ENCODE results near the gene NFKBIL1. TPM values are rescaled to one million over a fixed set of nuclear protein-coding genes. Genes with fewer than 3 reads are reported as not detected.

Gene NFKBIL1
- total and polyA plus RNA-seq, 4 donors = 9.8 to 29.4 (median 25.6) TPM

DNA sequence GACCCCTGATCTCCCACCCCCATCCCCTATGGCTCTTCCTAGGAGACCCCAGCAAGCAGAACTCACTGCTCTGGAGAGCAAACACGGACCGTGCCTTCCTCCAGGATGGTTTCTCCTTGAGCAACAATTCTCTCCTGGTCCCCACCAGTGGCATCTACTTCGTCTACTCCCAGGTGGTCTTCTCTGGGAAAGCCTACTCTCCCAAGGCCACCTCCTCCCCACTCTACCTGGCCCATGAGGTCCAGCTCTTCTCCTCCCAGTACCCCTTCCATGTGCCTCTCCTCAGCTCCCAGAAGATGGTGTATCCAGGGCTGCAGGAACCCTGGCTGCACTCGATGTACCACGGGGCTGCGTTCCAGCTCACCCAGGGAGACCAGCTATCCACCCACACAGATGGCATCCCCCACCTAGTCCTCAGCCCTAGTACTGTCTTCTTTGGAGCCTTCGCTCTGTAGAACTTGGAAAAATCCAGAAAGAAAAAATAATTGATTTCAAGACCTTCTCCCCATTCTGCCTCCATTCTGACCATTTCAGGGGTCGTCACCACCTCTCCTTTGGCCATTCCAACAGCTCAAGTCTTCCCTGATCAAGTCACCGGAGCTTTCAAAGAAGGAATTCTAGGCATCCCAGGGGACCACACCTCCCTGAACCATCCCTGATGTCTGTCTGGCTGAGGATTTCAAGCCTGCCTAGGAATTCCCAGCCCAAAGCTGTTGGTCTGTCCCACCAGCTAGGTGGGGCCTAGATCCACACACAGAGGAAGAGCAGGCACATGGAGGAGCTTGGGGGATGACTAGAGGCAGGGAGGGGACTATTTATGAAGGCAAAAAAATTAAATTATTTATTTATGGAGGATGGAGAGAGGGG, 26.1 kb downstream of the NFKBIL1 start:
- no peaks in the 10 kb centered on the region for H3K27me3 ChIP-seq (ENCODE audit: control insufficient read depth, insufficient read depth, low read length)
- no peaks in the 10 kb centered on the region for H3K9me3 ChIP-seq (ENCODE audit: control insufficient read depth, insufficient read depth, low read length)
- no peaks in the 10 kb centered on the region for H3K36me3 ChIP-seq (ENCODE audit: control insufficient read depth, insufficient read depth, low read length)
- no peak overlapping the region for H3K27ac ChIP-seq (ENCODE audit: low read depth, low read length)
- 86% methylated on average over 9 of the region's 9 CpGs for WGBS (ENCODE audit: insufficient coverage)
- H3K4me1 ChIP-seq (ENCODE audit: control insufficient read depth, insufficient read depth, low read length) = no peaks in the 10 kb centered on the region
- no peak overlapping the region for H3K4me3 ChIP-seq (ENCODE audit: low read depth, low read length)
- no peak for DNase-seq (ENCODE audit: low read depth in 4 of 6, low spot score in 6 of 6)

- DNase-seq (ENCODE audit: low read depth in 4 of 6, low spot score in 6 of 6) = no peak
- Histone ChIP-seq H3K4me1 (ENCODE audit: control insufficient read depth, insufficient read depth, low read length) (no peaks in the 10 kb centered on the region), H3K9me3 (ENCODE audit: control insufficient read depth, insufficient read depth, low read length) (no peaks in the 10 kb centered on the region), H3K27me3 (ENCODE audit: control insufficient read depth, insufficient read depth, low read length) (no peaks in the 10 kb centered on the region), H3K4me3 (ENCODE audit: low read depth, low read length) (no peak overlapping the region), H3K27ac (ENCODE audit: low read depth, low read length) (no peak overlapping the region), H3K36me3 (ENCODE audit: control insufficient read depth, insufficient read depth, low read length) (no peaks in the 10 kb centered on the region)
- 77% methylated on average over 14 of the region's 14 CpGs for WGBS (ENCODE audit: insufficient coverage)
Measured at GRCh38 chr6:31574106-31575061, 27.0 kb downstream of the NFKBIL1 start.

DNA sequence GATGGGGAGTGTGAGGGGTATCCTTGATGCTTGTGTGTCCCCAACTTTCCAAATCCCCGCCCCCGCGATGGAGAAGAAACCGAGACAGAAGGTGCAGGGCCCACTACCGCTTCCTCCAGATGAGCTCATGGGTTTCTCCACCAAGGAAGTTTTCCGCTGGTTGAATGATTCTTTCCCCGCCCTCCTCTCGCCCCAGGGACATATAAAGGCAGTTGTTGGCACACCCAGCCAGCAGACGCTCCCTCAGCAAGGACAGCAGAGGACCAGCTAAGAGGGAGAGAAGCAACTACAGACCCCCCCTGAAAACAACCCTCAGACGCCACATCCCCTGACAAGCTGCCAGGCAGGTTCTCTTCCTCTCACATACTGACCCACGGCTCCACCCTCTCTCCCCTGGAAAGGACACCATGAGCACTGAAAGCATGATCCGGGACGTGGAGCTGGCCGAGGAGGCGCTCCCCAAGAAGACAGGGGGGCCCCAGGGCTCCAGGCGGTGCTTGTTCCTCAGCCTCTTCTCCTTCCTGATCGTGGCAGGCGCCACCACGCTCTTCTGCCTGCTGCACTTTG, 28.0 kb downstream of the NFKBIL1 start, which contains the start of gene TNF:
Gene TNF (plus strand): TSS at position 231 of the 567 bp plus-strand sequence. CDS start 177 bp downstream, at position 408.
- no peak for DNase-seq (ENCODE audit: low read depth in 4 of 6, low spot score in 6 of 6)
- H3K36me3 ChIP-seq (ENCODE audit: control insufficient read depth, insufficient read depth, low read length) = no peaks in the 10 kb centered on the region
- H3K9me3 ChIP-seq (ENCODE audit: control insufficient read depth, insufficient read depth, low read length) = no peaks in the 10 kb centered on the region
- 66% methylated on average over 15 of the region's 19 CpGs for WGBS (ENCODE audit: insufficient coverage)
- H3K27me3 ChIP-seq (ENCODE audit: control insufficient read depth, insufficient read depth, low read length) = no peaks in the 10 kb centered on the region
- no peak within 1 kb of the TSS for H3K27ac ChIP-seq (ENCODE audit: low read depth, low read length)
- peaks cover 4% of the 10 kb centered on the region for H3K4me1 ChIP-seq (ENCODE audit: control insufficient read depth, insufficient read depth, low read length)
- no peak within 1 kb of the TSS for H3K4me3 ChIP-seq (ENCODE audit: low read depth, low read length)

- Histone ChIP-seq H3K9me3 (ENCODE audit: control insufficient read depth, insufficient read depth, low read length) (no peaks in the 10 kb centered on the region), H3K4me3 (ENCODE audit: low read depth, low read length) (no peak overlapping the region), H3K36me3 (ENCODE audit: control insufficient read depth, insufficient read depth, low read length) (no peaks in the 10 kb centered on the region), H3K27ac (ENCODE audit: low read depth, low read length) (no peak overlapping the region), H3K4me1 (ENCODE audit: control insufficient read depth, insufficient read depth, low read length) (peaks cover 9% of the 10 kb centered on the region), H3K27me3 (ENCODE audit: control insufficient read depth, insufficient read depth, low read length) (peaks cover 2% of the 10 kb centered on the region)
- WGBS (ENCODE audit: insufficient coverage) = 74% methylated on average over 5 of the region's 8 CpGs
- DNase-seq (ENCODE audit: low read depth in 4 of 6, low spot score in 6 of 6) = no peak
Measured at GRCh38 chr6:31575952-31576685, 28.7 kb downstream of the NFKBIL1 start.

DNA sequence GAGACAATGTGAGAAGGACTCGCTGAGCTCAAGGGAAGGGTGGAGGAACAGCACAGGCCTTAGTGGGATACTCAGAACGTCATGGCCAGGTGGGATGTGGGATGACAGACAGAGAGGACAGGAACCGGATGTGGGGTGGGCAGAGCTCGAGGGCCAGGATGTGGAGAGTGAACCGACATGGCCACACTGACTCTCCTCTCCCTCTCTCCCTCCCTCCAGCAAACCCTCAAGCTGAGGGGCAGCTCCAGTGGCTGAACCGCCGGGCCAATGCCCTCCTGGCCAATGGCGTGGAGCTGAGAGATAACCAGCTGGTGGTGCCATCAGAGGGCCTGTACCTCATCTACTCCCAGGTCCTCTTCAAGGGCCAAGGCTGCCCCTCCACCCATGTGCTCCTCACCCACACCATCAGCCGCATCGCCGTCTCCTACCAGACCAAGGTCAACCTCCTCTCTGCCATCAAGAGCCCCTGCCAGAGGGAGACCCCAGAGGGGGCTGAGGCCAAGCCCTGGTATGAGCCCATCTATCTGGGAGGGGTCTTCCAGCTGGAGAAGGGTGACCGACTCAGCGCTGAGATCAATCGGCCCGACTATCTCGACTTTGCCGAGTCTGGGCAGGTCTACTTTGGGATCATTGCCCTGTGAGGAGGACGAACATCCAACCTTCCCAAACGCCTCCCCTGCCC, 29.6 kb downstream of the NFKBIL1 start:
- no peaks in the 10 kb centered on the region for H3K36me3 ChIP-seq (ENCODE audit: control insufficient read depth, insufficient read depth, low read length)
- no peak overlapping the region for H3K4me3 ChIP-seq (ENCODE audit: low read depth, low read length)
- H3K27me3 ChIP-seq (ENCODE audit: control insufficient read depth, insufficient read depth, low read length) = peaks cover 2% of the 10 kb centered on the region
- DNase-seq (ENCODE audit: low read depth in 4 of 6, low spot score in 6 of 6) = no peak
- H3K9me3 ChIP-seq (ENCODE audit: control insufficient read depth, insufficient read depth, low read length) = no peaks in the 10 kb centered on the region
- no peak overlapping the region for H3K27ac ChIP-seq (ENCODE audit: low read depth, low read length)
- peaks cover 18% of the 10 kb centered on the region for H3K4me1 ChIP-seq (ENCODE audit: control insufficient read depth, insufficient read depth, low read length)
- 89% methylated on average over 14 of the region's 19 CpGs for WGBS (ENCODE audit: insufficient coverage)

- Histone ChIP-seq H3K36me3 (ENCODE audit: control insufficient read depth, insufficient read depth, low read length) (no peaks in the 10 kb centered on the region), H3K27me3 (ENCODE audit: control insufficient read depth, insufficient read depth, low read length) (peaks cover 2% of the 10 kb centered on the region)
- no peak for DNase-seq (ENCODE audit: low read depth in 4 of 6, low spot score in 6 of 6)
Measured at GRCh38 chr6:31577579-31577966, 30.2 kb downstream of the NFKBIL1 start.

DNA sequence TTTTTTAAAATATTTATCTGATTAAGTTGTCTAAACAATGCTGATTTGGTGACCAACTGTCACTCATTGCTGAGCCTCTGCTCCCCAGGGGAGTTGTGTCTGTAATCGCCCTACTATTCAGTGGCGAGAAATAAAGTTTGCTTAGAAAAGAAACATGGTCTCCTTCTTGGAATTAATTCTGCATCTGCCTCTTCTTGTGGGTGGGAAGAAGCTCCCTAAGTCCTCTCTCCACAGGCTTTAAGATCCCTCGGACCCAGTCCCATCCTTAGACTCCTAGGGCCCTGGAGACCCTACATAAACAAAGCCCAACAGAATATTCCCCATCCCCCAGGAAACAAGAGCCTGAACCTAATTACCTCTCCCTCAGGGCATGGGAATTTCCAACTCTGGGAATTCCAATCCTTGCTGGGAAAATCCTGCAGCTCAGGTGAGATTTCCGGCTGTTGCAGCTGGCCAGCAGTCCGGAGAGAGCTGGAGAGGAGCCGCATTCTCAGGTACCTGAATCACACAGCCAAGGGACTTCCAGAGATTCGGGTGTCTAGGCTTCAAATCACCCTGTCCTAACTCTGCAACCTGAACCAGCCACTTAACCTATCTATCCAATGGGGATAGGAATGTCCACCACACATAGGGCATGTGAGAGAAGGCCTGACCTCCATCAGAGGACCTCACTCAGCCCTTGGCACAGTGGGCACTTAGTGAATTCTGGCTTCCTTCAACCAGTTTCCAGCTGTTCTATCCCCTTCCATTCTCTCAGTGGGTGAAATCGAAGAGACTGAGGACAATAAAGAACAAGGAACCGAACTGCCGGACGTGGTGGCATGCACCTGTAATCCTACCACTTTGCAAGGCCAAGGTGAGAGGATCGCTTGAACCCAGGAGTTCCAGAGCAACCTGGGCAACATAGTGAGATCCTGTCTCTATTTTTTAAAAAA, 31.0 kb downstream of the NFKBIL1 start:
- peaks cover 2% of the 10 kb centered on the region for H3K27me3 ChIP-seq (ENCODE audit: control insufficient read depth, insufficient read depth, low read length)
- no peak overlapping the region for H3K27ac ChIP-seq (ENCODE audit: low read depth, low read length)
- H3K9me3 ChIP-seq (ENCODE audit: control insufficient read depth, insufficient read depth, low read length) = no peaks in the 10 kb centered on the region
- WGBS (ENCODE audit: insufficient coverage) = 81% methylated on average over 9 of the region's 12 CpGs
- H3K4me1 ChIP-seq (ENCODE audit: control insufficient read depth, insufficient read depth, low read length) = peaks cover 22% of the 10 kb centered on the region
- no peaks in the 10 kb centered on the region for H3K36me3 ChIP-seq (ENCODE audit: control insufficient read depth, insufficient read depth, low read length)
- H3K4me3 ChIP-seq (ENCODE audit: low read depth, low read length) = no peak overlapping the region
- DNase-seq (ENCODE audit: low read depth in 4 of 6, low spot score in 6 of 6) = no peak

More at GRCh38 chr6:31577579-31577966, 30.2 kb downstream of the NFKBIL1 start:
- WGBS (ENCODE audit: insufficient coverage) = 92% methylated on average over 2 of the region's 3 CpGs
- H3K27ac ChIP-seq (ENCODE audit: low read depth, low read length) = no peak overlapping the region
- no peaks in the 10 kb centered on the region for H3K9me3 ChIP-seq (ENCODE audit: control insufficient read depth, insufficient read depth, low read length)
- H3K4me1 ChIP-seq (ENCODE audit: control insufficient read depth, insufficient read depth, low read length) = peaks cover 22% of the 10 kb centered on the region
- H3K4me3 ChIP-seq (ENCODE audit: low read depth, low read length) = no peak overlapping the region

DNA sequence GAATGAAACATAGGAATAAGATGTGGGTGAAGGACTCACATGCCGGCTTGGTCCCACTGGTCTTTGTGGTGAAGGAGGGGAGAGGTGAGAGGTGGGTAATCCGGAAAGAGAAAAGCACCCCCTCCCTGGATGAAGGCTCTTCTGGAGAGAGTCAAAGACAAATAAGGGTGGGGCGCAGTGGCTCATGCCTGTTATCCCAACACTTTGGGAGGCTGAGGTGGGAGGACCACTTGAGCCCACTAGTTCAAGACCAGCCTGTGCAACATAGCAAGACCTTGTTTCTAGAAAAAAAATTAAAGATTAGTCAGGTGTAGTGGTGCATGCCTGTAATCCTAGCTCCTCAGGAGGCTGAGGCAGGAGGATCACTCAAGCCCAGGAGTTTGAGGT, 31.7 kb downstream of the NFKBIL1 start:
- 90% methylated on average over 2 of the region's 3 CpGs for WGBS (ENCODE audit: insufficient coverage)
- no peak for DNase-seq (ENCODE audit: low read depth in 4 of 6, low spot score in 6 of 6)
- Histone ChIP-seq H3K4me3 (ENCODE audit: low read depth, low read length) (no peak overlapping the region), H3K36me3 (ENCODE audit: control insufficient read depth, insufficient read depth, low read length) (no peaks in the 10 kb centered on the region), H3K4me1 (ENCODE audit: control insufficient read depth, insufficient read depth, low read length) (peaks cover 22% of the 10 kb centered on the region), H3K9me3 (ENCODE audit: control insufficient read depth, insufficient read depth, low read length) (no peaks in the 10 kb centered on the region), H3K27me3 (ENCODE audit: control insufficient read depth, insufficient read depth, low read length) (peaks cover 2% of the 10 kb centered on the region), H3K27ac (ENCODE audit: low read depth, low read length) (no peak overlapping the region)

Data from spinal cord (tissue), 10 donors.